ENCODE data around the gene ZDHHC1. TPM values are rescaled to one million over a fixed set of nuclear protein-coding genes. Genes with fewer than 3 reads are reported as not detected.

ZDHHC1 gene
- total and polyA plus RNA-seq, 2 of the 13 experiments (the other 11 are each of a cell fraction or from before 2014, with no cell fraction given) = 0.51 to 1.1 TPM

- TF ChIP-seq CEBPG (CRISPR knock-in tag; IDR thresholded peaks at IDR 0.05) = no peak
- TF ChIP-seq YEATS2 (CRISPR knock-in tag; IDR thresholded peaks at IDR 0.05; ENCODE audit: borderline replicate concordance) = no peak
- no peak for TF ChIP-seq PTBP1 (IDR thresholded peaks at IDR 0.05; ENCODE audit: low read depth, low read length, poor library complexity, severe bottlenecking)
- TF ChIP-seq ZFP62 (CRISPR knock-in tag; IDR thresholded peaks at IDR 0.05) = no peak
- TF ChIP-seq ZZZ3 (CRISPR knock-in tag; IDR thresholded peaks at IDR 0.05; ENCODE audit: borderline replicate concordance) = no peak
- no peak for TF ChIP-seq ZNF614 (CRISPR knock-in tag; IDR thresholded peaks at IDR 0.05; ENCODE audit: borderline replicate concordance)
- no peak for TF ChIP-seq ZNF335 (CRISPR knock-in tag; IDR thresholded peaks at IDR 0.05)
- TF ChIP-seq RAD51 (IDR thresholded peaks at IDR 0.05; ENCODE audit: borderline replicate concordance) = no peak
- no peak for TF ChIP-seq HNF4G (IDR thresholded peaks at IDR 0.05; ENCODE audit: borderline replicate concordance, low read depth, low read length)
- TF ChIP-seq HNF4G (CRISPR knock-in tag; IDR thresholded peaks at IDR 0.05; ENCODE audit: borderline replicate concordance, low read depth) = no peak
- 0 out of 2 replicates have a peak, but pooled peaks have one; percentile 46 for TF ChIP-seq E2F1 (CRISPR knock-in tag; IDR thresholded peaks at IDR 0.05)
- TF ChIP-seq, protein P1, sequence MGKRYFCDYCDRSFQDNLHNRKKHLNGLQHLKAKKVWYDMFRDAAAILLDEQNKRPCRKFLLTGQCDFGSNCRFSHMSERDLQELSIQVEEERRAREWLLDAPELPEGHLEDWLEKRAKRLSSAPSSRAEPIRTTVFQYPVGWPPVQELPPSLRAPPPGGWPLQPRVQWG (CRISPR knock-in tag; IDR thresholded peaks at IDR 0.05; ENCODE audit: borderline replicate concordance, low read depth) = no peak
- TF ChIP-seq TGIF2 (CRISPR knock-in tag; IDR thresholded peaks at IDR 0.05) = no peak
- no peak for TF ChIP-seq GLI4 (CRISPR knock-in tag; IDR thresholded peaks at IDR 0.05; ENCODE audit: borderline replicate concordance)
- TF ChIP-seq KDM5A (IDR thresholded peaks at IDR 0.05; ENCODE audit: borderline replicate concordance, low read length) = no peak
- TF ChIP-seq ZNF546 (CRISPR knock-in tag; conservative IDR thresholded peaks at IDR 0.05) = no peak
- no peak for TF ChIP-seq MTF1 (CRISPR knock-in tag; IDR thresholded peaks at IDR 0.05)
- TF ChIP-seq, protein P2, sequence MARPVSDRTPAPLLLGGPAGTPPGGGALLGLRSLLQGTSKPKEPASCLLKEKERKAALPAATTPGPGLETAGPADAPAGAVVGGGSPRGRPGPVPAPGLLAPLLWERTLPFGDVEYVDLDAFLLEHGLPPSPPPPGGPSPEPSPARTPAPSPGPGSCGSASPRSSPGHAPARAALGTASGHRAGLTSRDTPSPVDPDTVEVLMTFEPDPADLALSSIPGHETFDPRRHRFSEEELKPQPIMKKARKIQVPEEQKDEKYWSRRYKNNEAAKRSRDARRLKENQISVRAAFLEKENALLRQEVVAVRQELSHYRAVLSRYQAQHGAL (CRISPR knock-in tag; IDR thresholded peaks at IDR 0.05; ENCODE audit: not compliant biosample characterization) = no peak
- TF ChIP-seq ZFAT (CRISPR knock-in tag; conservative IDR thresholded peaks at IDR 0.05) = no peak
- TF ChIP-seq, protein P3, sequence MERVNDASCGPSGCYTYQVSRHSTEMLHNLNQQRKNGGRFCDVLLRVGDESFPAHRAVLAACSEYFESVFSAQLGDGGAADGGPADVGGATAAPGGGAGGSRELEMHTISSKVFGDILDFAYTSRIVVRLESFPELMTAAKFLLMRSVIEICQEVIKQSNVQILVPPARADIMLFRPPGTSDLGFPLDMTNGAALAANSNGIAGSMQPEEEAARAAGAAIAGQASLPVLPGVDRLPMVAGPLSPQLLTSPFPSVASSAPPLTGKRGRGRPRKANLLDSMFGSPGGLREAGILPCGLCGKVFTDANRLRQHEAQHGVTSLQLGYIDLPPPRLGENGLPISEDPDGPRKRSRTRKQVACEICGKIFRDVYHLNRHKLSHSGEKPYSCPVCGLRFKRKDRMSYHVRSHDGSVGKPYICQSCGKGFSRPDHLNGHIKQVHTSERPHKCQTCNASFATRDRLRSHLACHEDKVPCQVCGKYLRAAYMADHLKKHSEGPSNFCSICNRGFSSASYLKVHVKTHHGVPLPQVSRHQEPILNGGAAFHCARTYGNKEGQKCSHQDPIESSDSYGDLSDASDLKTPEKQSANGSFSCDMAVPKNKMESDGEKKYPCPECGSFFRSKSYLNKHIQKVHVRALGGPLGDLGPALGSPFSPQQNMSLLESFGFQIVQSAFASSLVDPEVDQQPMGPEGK (CRISPR knock-in tag; IDR thresholded peaks at IDR 0.05) = peak; percentile 83
- peak; percentile 8; the same call in 1 of the 2 replicates for TF ChIP-seq ERF (CRISPR knock-in tag; IDR thresholded peaks at IDR 0.05)
- no peak for TF ChIP-seq HOMEZ (CRISPR knock-in tag; IDR thresholded peaks at IDR 0.05; ENCODE audit: low read depth)
- TF ChIP-seq, protein P4, sequence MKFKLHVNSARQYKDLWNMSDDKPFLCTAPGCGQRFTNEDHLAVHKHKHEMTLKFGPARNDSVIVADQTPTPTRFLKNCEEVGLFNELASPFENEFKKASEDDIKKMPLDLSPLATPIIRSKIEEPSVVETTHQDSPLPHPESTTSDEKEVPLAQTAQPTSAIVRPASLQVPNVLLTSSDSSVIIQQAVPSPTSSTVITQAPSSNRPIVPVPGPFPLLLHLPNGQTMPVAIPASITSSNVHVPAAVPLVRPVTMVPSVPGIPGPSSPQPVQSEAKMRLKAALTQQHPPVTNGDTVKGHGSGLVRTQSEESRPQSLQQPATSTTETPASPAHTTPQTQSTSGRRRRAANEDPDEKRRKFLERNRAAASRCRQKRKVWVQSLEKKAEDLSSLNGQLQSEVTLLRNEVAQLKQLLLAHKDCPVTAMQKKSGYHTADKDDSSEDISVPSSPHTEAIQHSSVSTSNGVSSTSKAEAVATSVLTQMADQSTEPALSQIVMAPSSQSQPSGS (CRISPR knock-in tag; IDR thresholded peaks at IDR 0.05) = no peak
Measured at GRCh38 chr16:67430977-67431774, 14.9 kb upstream of the ZDHHC1 start, which contains the start of gene HSD11B2 (continued).

Measured in HepG2 (cell line).